Duodenal mucosa (tissue), 2 donors: ENCODE measurements around the gene TTLL9.

ENCODE experiments used
- H3K27ac ChIP-seq: one replicate; pipeline ENCODE4 v1.7.0; 2013; ENCODE audit warnings: low read depth, low read length
- H3K27me3 ChIP-seq, 2 donors: one replicate each; pipeline ENCODE4 v1.7.0; 2013; ENCODE audit warnings: low read length in 2 of 2, control low read depth in 1 of 2; ENCODE audit not compliant: insufficient read depth in 2 of 2, control insufficient read depth in 1 of 2
- H3K36me3 ChIP-seq, 2 donors: one replicate each; pipeline ENCODE4 v1.7.0; 2013; ENCODE audit warnings: low read length in 2 of 2, control low read depth in 1 of 2; ENCODE audit not compliant: insufficient read depth in 2 of 2, control insufficient read depth in 1 of 2
- H3K4me1 ChIP-seq, 2 donors: one replicate each; pipeline ENCODE4 v1.7.0; 2013; ENCODE audit warnings: low read length in 2 of 2, control low read depth in 1 of 2; ENCODE audit not compliant: insufficient read depth in 2 of 2, control insufficient read depth in 1 of 2
- H3K4me3 ChIP-seq, 2 donors: one replicate each; pipeline ENCODE4 v1.7.0; 2013; ENCODE audit warnings: low read length in 2 of 2, low read depth in 1 of 2
- H3K9ac ChIP-seq, 2 donors: one replicate each; pipeline ENCODE4 v1.7.0; 2013; ENCODE audit warnings: low read length in 2 of 2, low read depth in 1 of 2
- H3K9me3 ChIP-seq, 2 donors: one replicate each; pipeline ENCODE4 v1.7.0; 2013; ENCODE audit warnings: low read length in 2 of 2, control low read depth in 1 of 2; ENCODE audit not compliant: control insufficient read depth in 1 of 2

Gene TTLL9

DNA sequence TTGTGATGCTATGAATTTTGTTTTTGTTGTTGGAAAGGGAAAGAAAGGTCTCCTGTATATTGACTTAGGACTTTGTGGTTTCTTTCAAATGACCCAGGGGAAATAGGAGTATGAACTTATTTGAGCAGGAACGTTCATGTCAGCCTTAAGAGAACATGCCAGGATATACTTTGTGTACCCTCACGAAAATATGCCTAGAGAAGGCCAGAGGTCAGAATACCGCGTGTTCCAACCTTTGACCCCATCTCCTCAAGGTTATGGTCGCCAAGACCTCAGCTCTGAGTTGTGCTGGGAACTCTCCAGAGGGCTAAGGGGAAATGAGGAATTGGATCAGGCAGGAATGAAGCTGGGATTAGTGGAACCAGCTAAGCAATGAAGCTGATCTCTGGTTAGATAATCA is 11.5 kb downstream of the TTLL9 start:
- Histone ChIP-seq H3K9ac (no peak overlapping the region), H3K4me1 (no peaks in the 10 kb centered on the region), H3K36me3 (no peaks in the 10 kb centered on the region), H3K27ac (no peak overlapping the region), H3K9me3 (no peaks in the 10 kb centered on the region), H3K4me3 (no peak overlapping the region), H3K27me3 (no peaks in the 10 kb centered on the region)

- Histone ChIP-seq H3K4me1 (no peaks in the 10 kb centered on the region), H3K9me3 (no peaks in the 10 kb centered on the region), H3K27ac (no peak overlapping the region), H3K36me3 (no peaks in the 10 kb centered on the region), H3K9ac (no peak overlapping the region), H3K27me3 (no peaks in the 10 kb centered on the region), H3K4me3 (no peak overlapping the region)
Observed at GRCh38 chr20:31883829-31884228, 13.4 kb downstream of the TTLL9 start.

GRCh38 chr20:31890646-31891045 is 20.2 kb downstream of the TTLL9 start:
- H3K27ac ChIP-seq: no peak overlapping the region
- H3K27me3 ChIP-seq: no peaks in the 10 kb centered on the region
- no peak overlapping the region for H3K9ac ChIP-seq
- H3K36me3 ChIP-seq: no peaks in the 10 kb centered on the region
- H3K4me1 ChIP-seq: no peaks in the 10 kb centered on the region
- H3K4me3 ChIP-seq: no peak overlapping the region
- no peaks in the 10 kb centered on the region for H3K9me3 ChIP-seq

DNA sequence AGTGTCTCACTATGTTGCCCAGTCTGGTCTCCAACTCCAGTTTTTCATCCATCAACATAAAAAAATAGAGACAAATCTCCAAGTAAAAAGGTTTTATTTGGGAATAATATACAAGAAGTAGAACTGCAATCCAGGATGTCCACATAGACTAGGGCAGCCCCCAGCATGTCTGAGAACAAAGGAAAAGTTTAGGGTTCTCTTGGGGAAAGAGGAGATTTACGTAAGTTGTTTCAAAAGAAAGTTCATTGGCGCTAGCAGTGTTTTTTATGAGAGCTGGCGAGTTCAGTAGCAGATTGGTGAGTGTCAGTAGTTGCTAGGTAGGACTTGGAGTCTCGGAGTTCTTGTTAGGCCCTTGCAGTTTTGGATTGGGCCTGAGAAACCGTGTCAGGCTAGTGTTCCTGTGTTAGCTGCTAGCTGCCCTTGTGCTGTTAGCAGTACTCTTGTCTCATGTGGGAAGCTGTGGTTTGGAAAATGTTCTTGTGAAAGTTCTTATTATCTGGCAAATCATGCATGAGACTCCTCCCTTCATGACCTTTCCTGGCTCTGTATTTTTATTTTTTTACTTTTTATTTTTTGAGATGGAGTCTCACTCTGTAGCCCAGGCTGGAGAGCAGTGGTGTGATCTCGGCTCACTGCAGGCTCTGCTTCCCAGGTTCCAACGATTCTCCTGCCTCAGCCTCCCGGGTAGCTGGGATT is 24.7 kb downstream of the TTLL9 start:
- Histone ChIP-seq H3K9ac (no peak overlapping the region), H3K36me3 (no peaks in the 10 kb centered on the region), H3K9me3 (no peaks in the 10 kb centered on the region), H3K4me3 (no peak overlapping the region), H3K4me1 (no peaks in the 10 kb centered on the region), H3K27me3 (no peaks in the 10 kb centered on the region), H3K27ac (no peak overlapping the region)

GRCh38 chr20:31896049-31896448 is 25.6 kb downstream of the TTLL9 start:
- Histone ChIP-seq H3K4me1 (no peaks in the 10 kb centered on the region), H3K36me3 (no peaks in the 10 kb centered on the region), H3K9me3 (no peaks in the 10 kb centered on the region), H3K9ac (no peak overlapping the region), H3K27me3 (no peaks in the 10 kb centered on the region), H3K27ac (no peak overlapping the region), H3K4me3 (no peak overlapping the region)

DNA sequence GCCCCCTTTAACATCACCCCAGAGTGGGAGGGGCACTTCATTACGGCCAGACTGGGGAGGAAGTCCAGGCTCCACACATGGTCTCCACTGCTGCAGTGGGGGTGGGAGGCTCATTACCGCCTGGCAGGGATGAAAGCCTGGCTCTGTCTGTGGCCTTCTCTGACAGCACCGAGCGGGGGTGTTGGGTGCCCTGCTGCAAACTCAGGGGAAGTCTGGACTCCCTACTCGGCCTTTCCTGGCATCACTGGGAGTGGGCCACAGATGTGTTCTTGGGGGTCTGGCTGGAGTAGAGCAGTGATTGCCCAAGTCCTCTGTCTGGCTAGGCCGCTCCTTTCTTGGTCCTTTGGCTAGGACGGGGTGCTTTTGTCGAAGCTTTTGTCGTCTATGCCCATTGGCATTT is 27.1 kb downstream of the TTLL9 start:
- Histone ChIP-seq H3K4me3 (no peak overlapping the region), H3K4me1 (no peaks in the 10 kb centered on the region), H3K36me3 (no peaks in the 10 kb centered on the region), H3K9ac (no peak overlapping the region), H3K27me3 (no peaks in the 10 kb centered on the region), H3K27ac (no peak overlapping the region), H3K9me3 (no peaks in the 10 kb centered on the region)

DNA sequence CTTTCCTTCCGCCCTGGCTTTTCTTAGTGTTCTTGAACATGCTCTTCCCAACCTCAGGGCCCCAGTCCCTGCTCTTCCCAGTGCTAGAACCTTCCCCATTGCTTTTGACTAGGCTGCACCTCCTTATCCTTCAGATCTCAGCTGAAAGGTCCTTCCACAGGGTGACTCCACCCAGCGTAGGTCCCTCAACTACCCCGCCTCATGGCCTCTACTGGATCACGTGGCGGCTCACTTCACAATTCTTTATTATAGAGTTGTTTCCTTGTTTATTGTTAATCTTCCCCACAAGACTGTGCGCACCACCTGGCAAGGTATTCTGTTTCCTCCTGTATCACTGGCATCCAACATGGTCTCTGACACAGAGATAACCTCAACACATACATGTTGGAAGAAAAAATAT is 31.2 kb downstream of the TTLL9 start:
- no peaks in the 10 kb centered on the region for H3K27me3 ChIP-seq
- H3K36me3 ChIP-seq: no peaks in the 10 kb centered on the region
- no peaks in the 10 kb centered on the region for H3K4me1 ChIP-seq
- no peaks in the 10 kb centered on the region for H3K9me3 ChIP-seq
- H3K9ac ChIP-seq: no peak overlapping the region
- H3K4me3 ChIP-seq: no peak overlapping the region
- H3K27ac ChIP-seq: no peak overlapping the region

GRCh38 chr20:31903627-31904386 is 33.4 kb downstream of the TTLL9 start:
- H3K4me1 ChIP-seq: no peaks in the 10 kb centered on the region
- no peak overlapping the region for H3K27ac ChIP-seq
- H3K9ac ChIP-seq: no peak overlapping the region
- no peaks in the 10 kb centered on the region for H3K9me3 ChIP-seq
- no peaks in the 10 kb centered on the region for H3K36me3 ChIP-seq
- no peak overlapping the region for H3K4me3 ChIP-seq
- no peaks in the 10 kb centered on the region for H3K27me3 ChIP-seq

- Histone ChIP-seq H3K4me3 (no peak overlapping the region), H3K9ac (no peak overlapping the region), H3K9me3 (no peaks in the 10 kb centered on the region), H3K4me1 (no peaks in the 10 kb centered on the region), H3K27ac (no peak overlapping the region), H3K36me3 (no peaks in the 10 kb centered on the region), H3K27me3 (no peaks in the 10 kb centered on the region)
Observed at GRCh38 chr20:31906001-31906400, 35.6 kb downstream of the TTLL9 start.

GRCh38 chr20:31907046-31907445 is 36.6 kb downstream of the TTLL9 start:
- Histone ChIP-seq H3K9me3 (no peaks in the 10 kb centered on the region), H3K9ac (no peak overlapping the region), H3K4me1 (no peaks in the 10 kb centered on the region), H3K36me3 (no peaks in the 10 kb centered on the region), H3K4me3 (no peak overlapping the region), H3K27ac (no peak overlapping the region), H3K27me3 (no peaks in the 10 kb centered on the region)
